GM12878 (cell line): ENCODE results near the gene KRT10. TPM values are rescaled to one million over a fixed set of nuclear protein-coding genes. Genes with fewer than 3 reads are reported as not detected.

Experiments
- EP300 ChIP-seq, 2 experiments: fragments of 150-350 bp in 1 of 2; IDR thresholded peaks; 2 replicates each; pipeline ENCODE4 v1.6.1; 2011 to 2012; ENCODE audit warnings: low read depth in 2 of 2, low read length in 2 of 2, borderline replicate concordance in 1 of 2, improper control_type of control experiment in 1 of 2, inconsistent platforms in 1 of 2; ENCODE audit not compliant: control insufficient read depth in 1 of 2
- KAT2A ChIP-seq: conservative IDR thresholded peaks from 2 replicates; pipeline ENCODE4 v1.6.1; 2011; ENCODE audit warnings: low read depth, low read length; ENCODE audit not compliant: control insufficient read depth
- NR2F1 ChIP-seq: fragments of 450-650 bp; conservative IDR thresholded peaks from 2 replicates; pipeline ENCODE4 v1.6.1; 2017; ENCODE audit warnings: mild to moderate bottlenecking
- POU2F2 ChIP-seq: IDR thresholded peaks from 3 replicates; pipeline ENCODE4 v1.6.1; 2011; ENCODE audit warnings: low read depth, mild to moderate bottlenecking, low read length, borderline replicate concordance
- RELA ChIP-seq: fragments of 450-650 bp; IDR thresholded peaks from 2 replicates; pipeline ENCODE4 v1.8.0; 2014; ENCODE audit warnings: borderline replicate concordance; ENCODE audit not compliant: partially characterized antibody
- RFX5 ChIP-seq: IDR thresholded peaks from 2 replicates; pipeline ENCODE4 v1.6.1; 2011; ENCODE audit warnings: low read depth, low read length, improper control_type of control experiment
- ZNF217 ChIP-seq: fragments of 450-650 bp; IDR thresholded peaks from 2 replicates; pipeline ENCODE4 v1.6.1; 2017; ENCODE audit warnings: antibody characterized with exemption, mild to moderate bottlenecking
- ZZZ3 ChIP-seq: IDR thresholded peaks from 2 replicates; pipeline ENCODE4 v1.6.1; 2011; ENCODE audit warnings: low read depth; ENCODE audit not compliant: control insufficient read depth, insufficient read length
- polyA plus RNA-seq, 11 experiments: library from polyadenylated mRNA; depleted of rRNA in 4 of 11; unstranded in 6 of 11; stranded (reverse) in 5 of 11; fragments of >200 nt; fragmentation: Nextera tagmentation in 4 of 11; fragmentation: Illumina TruSeq in 1 of 11; extraction: Ambion mirVana in 4 of 11; extraction: Trizol in 1 of 11; gene quantifications; 1 replicate in 1 of 11; 2 replicates in 10 of 11; pipeline versions ENCODE4 v1.2.1 to v1.2.3, GENCODE V29; 2011 to 2016; ENCODE audit warnings: inconsistent platforms in 2 of 11, missing spikeins in 2 of 11, low read depth in 1 of 11
- total RNA-seq, 4 experiments: library from RNA; depleted of rRNA in 3 of 4; stranded (reverse); fragments of >200 nt in 3 of 4; fragmentation: Illumina TruSeq in 1 of 4; extraction: Trizol in 1 of 4; gene quantifications; 2 replicates each; pipeline versions ENCODE4 v1.2.1 to v1.2.3, GENCODE V29; 2013 to 2021
- TF ChIP-seq, protein P1 (sequence below): fragments of 450-650 bp; IDR thresholded peaks from 2 replicates; pipeline ENCODE4 v1.6.1; 2017; ENCODE audit warnings: borderline replicate concordance
- TF ChIP-seq, protein P2 (sequence below): fragments of 450-650 bp; IDR thresholded peaks from 2 replicates; pipeline ENCODE4 v1.6.1; 2017; ENCODE audit warnings: mild to moderate bottlenecking, moderate library complexity
- TF ChIP-seq, protein P3 (sequence below): fragments of 450-650 bp; IDR thresholded peaks from 2 replicates; pipeline ENCODE4 v1.6.1; 2017; ENCODE audit warnings: mild to moderate bottlenecking, moderate library complexity

KRT10 gene
- total and polyA plus RNA-seq, 10 of the 15 experiments (the other 5 are each of a cell fraction or from before 2014, with no cell fraction given) = 10.8 to 98.5 (median 23.9) TPM

GRCh38 chr17:40864661-40865390, 42.4 kb upstream of the KRT10 start (continued):
- no peak for TF ChIP-seq KAT2A
- TF ChIP-seq, protein P1, sequence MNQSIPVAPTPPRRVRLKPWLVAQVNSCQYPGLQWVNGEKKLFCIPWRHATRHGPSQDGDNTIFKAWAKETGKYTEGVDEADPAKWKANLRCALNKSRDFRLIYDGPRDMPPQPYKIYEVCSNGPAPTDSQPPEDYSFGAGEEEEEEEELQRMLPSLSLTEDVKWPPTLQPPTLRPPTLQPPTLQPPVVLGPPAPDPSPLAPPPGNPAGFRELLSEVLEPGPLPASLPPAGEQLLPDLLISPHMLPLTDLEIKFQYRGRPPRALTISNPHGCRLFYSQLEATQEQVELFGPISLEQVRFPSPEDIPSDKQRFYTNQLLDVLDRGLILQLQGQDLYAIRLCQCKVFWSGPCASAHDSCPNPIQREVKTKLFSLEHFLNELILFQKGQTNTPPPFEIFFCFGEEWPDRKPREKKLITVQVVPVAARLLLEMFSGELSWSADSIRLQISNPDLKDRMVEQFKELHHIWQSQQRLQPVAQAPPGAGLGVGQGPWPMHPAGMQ = no peak
- TF ChIP-seq ZZZ3 = no peak
- TF ChIP-seq EP300 (IDR thresholded peaks at IDR 0.05; ENCODE audit: borderline replicate concordance in 1 of 2, control insufficient read depth in 1 of 2, low read depth in 2 of 2, low read length in 2 of 2) = no peak
- TF ChIP-seq POU2F2 = no peak
- TF ChIP-seq RELA = no peak
- TF ChIP-seq RFX5 = no peak
- TF ChIP-seq ZNF217 = no peak
- TF ChIP-seq, protein P2, sequence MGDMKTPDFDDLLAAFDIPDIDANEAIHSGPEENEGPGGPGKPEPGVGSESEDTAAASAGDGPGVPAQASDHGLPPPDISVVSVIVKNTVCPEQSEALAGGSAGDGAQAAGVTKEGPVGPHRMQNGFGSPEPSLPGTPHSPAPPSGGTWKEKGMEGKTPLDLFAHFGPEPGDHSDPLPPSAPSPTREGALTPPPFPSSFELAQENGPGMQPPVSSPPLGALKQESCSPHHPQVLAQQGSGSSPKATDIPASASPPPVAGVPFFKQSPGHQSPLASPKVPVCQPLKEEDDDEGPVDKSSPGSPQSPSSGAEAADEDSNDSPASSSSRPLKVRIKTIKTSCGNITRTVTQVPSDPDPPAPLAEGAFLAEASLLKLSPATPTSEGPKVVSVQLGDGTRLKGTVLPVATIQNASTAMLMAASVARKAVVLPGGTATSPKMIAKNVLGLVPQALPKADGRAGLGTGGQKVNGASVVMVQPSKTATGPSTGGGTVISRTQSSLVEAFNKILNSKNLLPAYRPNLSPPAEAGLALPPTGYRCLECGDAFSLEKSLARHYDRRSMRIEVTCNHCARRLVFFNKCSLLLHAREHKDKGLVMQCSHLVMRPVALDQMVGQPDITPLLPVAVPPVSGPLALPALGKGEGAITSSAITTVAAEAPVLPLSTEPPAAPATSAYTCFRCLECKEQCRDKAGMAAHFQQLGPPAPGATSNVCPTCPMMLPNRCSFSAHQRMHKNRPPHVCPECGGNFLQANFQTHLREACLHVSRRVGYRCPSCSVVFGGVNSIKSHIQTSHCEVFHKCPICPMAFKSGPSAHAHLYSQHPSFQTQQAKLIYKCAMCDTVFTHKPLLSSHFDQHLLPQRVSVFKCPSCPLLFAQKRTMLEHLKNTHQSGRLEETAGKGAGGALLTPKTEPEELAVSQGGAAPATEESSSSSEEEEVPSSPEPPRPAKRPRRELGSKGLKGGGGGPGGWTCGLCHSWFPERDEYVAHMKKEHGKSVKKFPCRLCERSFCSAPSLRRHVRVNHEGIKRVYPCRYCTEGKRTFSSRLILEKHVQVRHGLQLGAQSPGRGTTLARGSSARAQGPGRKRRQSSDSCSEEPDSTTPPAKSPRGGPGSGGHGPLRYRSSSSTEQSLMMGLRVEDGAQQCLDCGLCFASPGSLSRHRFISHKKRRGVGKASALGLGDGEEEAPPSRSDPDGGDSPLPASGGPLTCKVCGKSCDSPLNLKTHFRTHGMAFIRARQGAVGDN = no peak
- TF ChIP-seq, protein P3, sequence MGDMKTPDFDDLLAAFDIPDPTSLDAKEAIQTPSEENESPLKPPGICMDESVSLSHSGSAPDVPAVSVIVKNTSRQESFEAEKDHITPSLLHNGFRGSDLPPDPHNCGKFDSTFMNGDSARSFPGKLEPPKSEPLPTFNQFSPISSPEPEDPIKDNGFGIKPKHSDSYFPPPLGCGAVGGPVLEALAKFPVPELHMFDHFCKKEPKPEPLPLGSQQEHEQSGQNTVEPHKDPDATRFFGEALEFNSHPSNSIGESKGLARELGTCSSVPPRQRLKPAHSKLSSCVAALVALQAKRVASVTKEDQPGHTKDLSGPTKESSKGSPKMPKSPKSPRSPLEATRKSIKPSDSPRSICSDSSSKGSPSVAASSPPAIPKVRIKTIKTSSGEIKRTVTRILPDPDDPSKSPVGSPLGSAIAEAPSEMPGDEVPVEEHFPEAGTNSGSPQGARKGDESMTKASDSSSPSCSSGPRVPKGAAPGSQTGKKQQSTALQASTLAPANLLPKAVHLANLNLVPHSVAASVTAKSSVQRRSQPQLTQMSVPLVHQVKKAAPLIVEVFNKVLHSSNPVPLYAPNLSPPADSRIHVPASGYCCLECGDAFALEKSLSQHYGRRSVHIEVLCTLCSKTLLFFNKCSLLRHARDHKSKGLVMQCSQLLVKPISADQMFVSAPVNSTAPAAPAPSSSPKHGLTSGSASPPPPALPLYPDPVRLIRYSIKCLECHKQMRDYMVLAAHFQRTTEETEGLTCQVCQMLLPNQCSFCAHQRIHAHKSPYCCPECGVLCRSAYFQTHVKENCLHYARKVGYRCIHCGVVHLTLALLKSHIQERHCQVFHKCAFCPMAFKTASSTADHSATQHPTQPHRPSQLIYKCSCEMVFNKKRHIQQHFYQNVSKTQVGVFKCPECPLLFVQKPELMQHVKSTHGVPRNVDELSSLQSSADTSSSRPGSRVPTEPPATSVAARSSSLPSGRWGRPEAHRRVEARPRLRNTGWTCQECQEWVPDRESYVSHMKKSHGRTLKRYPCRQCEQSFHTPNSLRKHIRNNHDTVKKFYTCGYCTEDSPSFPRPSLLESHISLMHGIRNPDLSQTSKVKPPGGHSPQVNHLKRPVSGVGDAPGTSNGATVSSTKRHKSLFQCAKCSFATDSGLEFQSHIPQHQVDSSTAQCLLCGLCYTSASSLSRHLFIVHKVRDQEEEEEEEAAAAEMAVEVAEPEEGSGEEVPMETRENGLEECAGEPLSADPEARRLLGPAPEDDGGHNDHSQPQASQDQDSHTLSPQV = no peak
- no peak for TF ChIP-seq NR2F1
